ENCODE data around the gene INSC. TPM values are rescaled to one million over a fixed set of nuclear protein-coding genes. Genes with fewer than 3 reads are reported as not detected.
A peak's percentile ranks its signal among the peaks of the same experiment; 100 is the strongest.

The INSC gene
- total and polyA plus RNA-seq, 2 of the 13 experiments (the other 11 are each of a cell fraction or from before 2014, with no cell fraction given), result 0.09 TPM; not detected in 1

GRCh38 chr11:15215005-15215404 is 100.3 kb downstream of the INSC start (continued):
- TF ChIP-seq ZHX1 (CRISPR knock-in tag; IDR thresholded peaks at IDR 0.05; ENCODE audit: low read depth) (no peak), CREBL2 (CRISPR knock-in tag; IDR thresholded peaks at IDR 0.05; ENCODE audit: borderline replicate concordance) (no peak)

GRCh38 chr11:15216678-15217077 is 102.0 kb downstream of the INSC start:
- ChIA-PET POLR2A (no interaction called here), CTCF (ENCODE audit: low intra/inter-chr PET ratio, low total read pairs) (no interaction called here)
- no peak overlapping the region for H3K9ac ChIP-seq (ENCODE audit: insufficient read depth, low read depth, low read length)
- no peak for DNase-seq (ENCODE audit: low spot score)
- intact Hi-C loops (cut with micrococcal nuclease; ENCODE audit: unreplicated experiment) (no loop called here), in situ Hi-C loops (cut with HindIII; ENCODE audit: extremely low pct_ligation_motif_present, low pct_unique_long_range_greater_than_20kb) (no loop called here)
- H3K4me3 ChIP-seq (replicated peaks in 1 of 3; ENCODE audit: insufficient read depth in 1 of 3, low read depth in 2 of 3, low read length in 3 of 3), result no peak overlapping the region
- no peaks in the 10 kb centered on the region for H3K27me3 ChIP-seq (ENCODE audit: control insufficient read depth in 1 of 2, insufficient read depth in 2 of 2, low read length in 2 of 2)
- TF ChIP-seq CTCF (CRISPR knock-in tag; IDR thresholded peaks at IDR 0.05), result peak; percentile 43
- TF ChIP-seq GTF2F1 (IDR thresholded peaks at IDR 0.05; ENCODE audit: low read length), result no peak
- TF ChIP-seq THRA (CRISPR knock-in tag; IDR thresholded peaks at IDR 0.05; ENCODE audit: borderline replicate concordance), result no peak
- TF ChIP-seq ZFX (CRISPR knock-in tag; IDR thresholded peaks at IDR 0.05; ENCODE audit: low read depth), result no peak
- no peaks in the 10 kb centered on the region for H3K36me3 ChIP-seq (replicated peaks in 1 of 2; ENCODE audit: control insufficient read depth in 1 of 2, insufficient read depth in 2 of 2, low read length in 2 of 2)
- peaks cover 15% of the 10 kb centered on the region for H3K4me1 ChIP-seq (ENCODE audit: insufficient read depth, low read length)
- BruUV-seq (replicated peaks), result no TSS peak
- peak; percentile 70 for ATAC-seq
- H3K27ac ChIP-seq (ENCODE audit: extremely low read length, insufficient read depth, low read length), result no peak overlapping the region
- no peaks in the 10 kb centered on the region for H3K79me2 ChIP-seq (ENCODE audit: insufficient read depth, low read length)
- no peak overlapping the region for H2AFZ ChIP-seq (ENCODE audit: low read length)
- FAIRE-seq, result no peak
- no peaks in the 10 kb centered on the region for H4K20me1 ChIP-seq (ENCODE audit: insufficient read depth, low read length)
- H3K9me3 ChIP-seq (ENCODE audit: low read length), result no peaks in the 10 kb centered on the region
- H3K4me2 ChIP-seq (ENCODE audit: low read depth, low read length), result no peak overlapping the region

Data from HepG2 (cell line).